ENCODE data around the gene SLC16A13.

SLC16A13 gene

DNA sequence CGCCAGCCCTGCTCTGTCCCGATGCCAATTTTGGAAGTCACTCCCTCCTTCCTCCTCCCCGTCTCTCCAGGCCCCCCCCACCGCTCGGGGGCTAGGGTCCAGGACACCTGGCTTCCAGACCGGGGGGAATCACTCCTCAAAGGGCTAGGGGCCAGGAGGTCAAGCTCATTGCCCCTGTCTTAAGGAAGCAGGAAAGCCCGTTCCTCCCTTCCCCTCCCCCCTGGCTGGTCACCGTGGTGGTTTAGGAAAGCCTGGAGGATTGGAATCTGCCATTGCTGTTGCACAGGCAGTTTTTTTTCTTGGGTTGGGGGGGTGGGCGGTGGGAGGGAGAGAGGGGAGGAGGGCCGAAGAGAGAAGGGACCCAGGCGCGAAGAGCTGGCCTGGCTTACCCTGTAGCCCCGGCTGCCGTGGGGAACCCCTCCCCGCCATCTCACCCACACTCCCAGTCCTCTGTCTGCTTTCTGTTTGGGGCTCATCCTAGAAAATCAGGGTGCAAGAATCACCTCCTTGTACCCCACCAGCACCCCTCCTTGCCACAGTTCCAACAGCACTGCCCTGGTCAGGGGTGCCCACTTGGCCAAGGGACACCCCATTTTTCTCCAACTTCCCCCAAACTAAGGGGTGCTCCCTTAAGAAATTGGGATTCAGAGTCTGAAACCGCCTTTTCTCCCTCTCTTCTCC, 15.8 kb upstream of the SLC16A13 start:
- Histone ChIP-seq H3K27ac (ENCODE audit: low read depth, low read length) (peak overlapping the region; percentile 37), H3K9ac (ENCODE audit: low read depth in 1 of 2, low read length in 2 of 2) (peak overlapping the region; percentile 15 to 57)

DNA sequence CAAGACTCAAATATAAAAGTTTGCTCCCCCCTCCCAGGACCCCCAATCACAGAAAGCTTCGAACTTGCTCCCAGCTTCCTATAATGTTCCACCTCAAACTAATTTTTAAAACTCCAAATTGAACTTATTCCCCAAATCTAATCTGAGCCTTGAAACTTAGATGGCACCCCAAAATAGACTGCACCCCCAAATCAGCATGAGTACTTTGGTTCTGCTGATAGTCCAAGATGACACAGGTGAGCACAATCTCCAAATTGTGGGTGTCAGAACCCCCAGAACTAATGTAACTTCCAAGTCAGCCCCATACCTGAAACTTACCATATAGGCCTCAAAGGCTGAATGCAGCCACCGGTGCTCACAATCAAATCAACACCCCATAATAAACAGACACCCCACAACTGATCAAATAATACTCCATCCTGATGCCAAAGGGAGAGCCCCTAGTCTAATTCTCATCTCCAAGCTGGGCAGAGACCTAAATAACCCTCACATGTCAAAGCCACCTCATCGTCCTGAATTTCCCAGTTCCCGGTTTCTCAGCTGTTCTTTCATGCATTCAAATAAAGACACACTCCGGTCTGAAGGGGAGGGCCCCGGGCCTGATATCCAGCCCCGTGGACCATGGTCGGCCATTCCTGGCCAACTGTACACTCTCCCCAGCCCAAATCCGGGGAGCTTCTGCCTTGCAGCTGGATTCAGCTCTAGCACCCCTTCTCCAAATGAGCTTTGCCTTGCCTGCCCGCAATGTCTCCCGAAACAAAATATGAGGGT, 14.7 kb upstream of the SLC16A13 start:
- H3K9me3 ChIP-seq (ENCODE audit: control insufficient read depth in 1 of 2, low read length in 2 of 2), result no peaks in the 10 kb centered on the region
- H3K36me3 ChIP-seq (ENCODE audit: control insufficient read depth in 1 of 2, insufficient read depth in 2 of 2, low read length in 2 of 2), result peaks cover 0 to 5% of the 10 kb centered on the region in 2 donors
- H3K27ac ChIP-seq (ENCODE audit: low read depth, low read length), result no peak overlapping the region
- H3K27me3 ChIP-seq (ENCODE audit: control insufficient read depth in 1 of 2, insufficient read depth in 2 of 2, low read length in 2 of 2), result no peaks in the 10 kb centered on the region
- H3K4me3 ChIP-seq (ENCODE audit: low read depth in 1 of 2, low read length in 2 of 2), result peak overlapping the region in 1 of 2 donors; percentile 50
- H3K4me1 ChIP-seq (ENCODE audit: control insufficient read depth in 1 of 2, insufficient read depth in 2 of 2, low read length in 2 of 2), result peaks cover 27 to 30% of the 10 kb centered on the region in 2 donors
- H3K9ac ChIP-seq (ENCODE audit: low read depth in 1 of 2, low read length in 2 of 2), result peak overlapping the region in 1 of 2 donors; percentile 69

More for the DNA sequence above, 15.8 kb upstream of the SLC16A13 start:
- no peaks in the 10 kb centered on the region for H3K27me3 ChIP-seq (ENCODE audit: control insufficient read depth in 1 of 2, insufficient read depth in 2 of 2, low read length in 2 of 2)
- H3K4me1 ChIP-seq (ENCODE audit: control insufficient read depth in 1 of 2, insufficient read depth in 2 of 2, low read length in 2 of 2), result peaks cover 36 to 38% of the 10 kb centered on the region in 2 donors
- peak overlapping the region; percentile 48 to 59 for H3K4me3 ChIP-seq (ENCODE audit: low read depth in 1 of 2, low read length in 2 of 2)
- no peaks in the 10 kb centered on the region for H3K9me3 ChIP-seq (ENCODE audit: control insufficient read depth in 1 of 2, low read length in 2 of 2)
- peaks cover 0 to 5% of the 10 kb centered on the region in 2 donors for H3K36me3 ChIP-seq (ENCODE audit: control insufficient read depth in 1 of 2, insufficient read depth in 2 of 2, low read length in 2 of 2)

DNA sequence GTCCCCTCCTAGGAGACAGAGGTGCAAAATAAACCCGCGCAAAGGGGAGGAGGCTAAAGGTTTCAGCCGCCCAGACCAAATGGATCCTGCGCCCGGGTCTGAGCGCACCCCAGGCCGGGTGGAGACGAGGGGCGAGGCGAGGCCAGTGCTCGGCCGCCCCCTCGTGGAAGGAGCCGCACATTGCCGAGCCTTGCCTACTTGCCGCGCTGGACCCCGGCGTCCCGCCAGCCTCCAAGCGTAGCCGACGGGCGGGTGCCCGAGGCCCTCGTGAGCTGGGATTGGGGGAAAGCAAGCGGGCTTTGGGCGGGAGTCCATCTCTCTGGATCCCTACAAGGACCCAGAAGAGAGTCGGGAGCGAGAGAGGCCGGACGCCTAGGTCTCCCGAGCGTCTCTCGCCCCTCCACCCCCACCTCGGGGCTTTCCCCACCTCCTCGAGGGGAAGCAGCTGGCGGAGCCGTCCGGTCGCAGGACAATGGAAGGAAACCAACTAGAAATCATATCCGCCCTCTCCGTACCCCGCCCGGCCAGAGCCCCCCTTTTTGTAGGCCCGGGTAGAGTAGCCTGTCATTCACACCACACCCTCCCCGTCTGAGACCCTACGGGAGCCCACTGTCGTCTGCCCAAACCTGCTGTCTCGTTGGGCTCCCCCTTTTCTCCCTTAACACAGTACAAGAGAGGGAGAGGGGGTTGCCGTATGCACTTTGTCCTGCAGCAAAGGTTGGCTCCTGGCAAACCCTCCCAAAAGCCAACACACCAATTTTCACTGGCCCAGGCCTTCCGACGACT, 13.6 kb upstream of the SLC16A13 start:
- Histone ChIP-seq H3K9me3 (ENCODE audit: control insufficient read depth in 1 of 2, low read length in 2 of 2) (no peaks in the 10 kb centered on the region), H3K27me3 (ENCODE audit: control insufficient read depth in 1 of 2, insufficient read depth in 2 of 2, low read length in 2 of 2) (no peaks in the 10 kb centered on the region), H3K36me3 (ENCODE audit: control insufficient read depth in 1 of 2, insufficient read depth in 2 of 2, low read length in 2 of 2) (peaks cover 0 to 5% of the 10 kb centered on the region in 2 donors), H3K4me3 (ENCODE audit: low read depth in 1 of 2, low read length in 2 of 2) (peak overlapping the region; percentile 49 to 50), H3K9ac (ENCODE audit: low read depth in 1 of 2, low read length in 2 of 2) (peak overlapping the region; percentile 49 to 69), H3K27ac (ENCODE audit: low read depth, low read length) (peak overlapping the region; percentile 61), H3K4me1 (ENCODE audit: control insufficient read depth in 1 of 2, insufficient read depth in 2 of 2, low read length in 2 of 2) (peaks cover 21 to 24% of the 10 kb centered on the region in 2 donors)

DNA sequence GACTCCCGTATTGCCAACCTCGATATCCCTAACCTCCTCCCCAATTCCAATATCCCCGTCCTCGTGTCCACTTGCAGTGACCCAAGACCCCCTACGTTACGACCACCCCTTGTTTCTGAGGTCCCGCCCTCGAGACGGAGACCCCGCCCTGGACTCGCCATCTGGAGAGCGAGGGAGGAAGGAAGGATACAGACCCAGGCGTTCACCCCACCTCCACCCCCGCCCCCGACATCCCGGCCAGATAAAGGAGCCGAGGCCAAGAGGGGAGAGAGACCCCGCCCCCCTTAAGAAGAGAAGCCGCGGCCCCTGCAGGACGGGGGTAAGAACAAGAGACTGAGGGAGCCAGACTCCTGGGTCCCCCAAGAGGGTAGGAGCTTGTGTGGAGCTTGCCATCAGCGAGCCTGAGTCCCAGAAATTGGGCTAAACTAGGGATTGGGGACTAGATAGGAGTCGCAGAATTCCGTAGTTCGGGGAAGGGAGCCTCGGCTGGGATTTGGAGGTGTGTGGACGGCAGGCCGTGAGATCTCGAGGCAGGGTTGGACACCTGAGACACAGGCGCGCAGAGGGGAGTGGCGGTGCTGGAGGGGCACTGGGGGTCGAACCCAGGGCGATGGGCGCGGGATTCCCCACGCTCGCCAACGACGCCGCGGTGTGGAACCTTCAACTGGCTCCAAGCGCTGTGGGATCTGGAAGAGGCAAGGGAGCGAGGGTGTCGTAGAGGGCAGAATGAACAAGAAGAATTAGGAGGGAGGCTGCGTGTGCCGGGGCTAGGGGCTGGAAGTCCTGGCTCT, 12.8 kb upstream of the SLC16A13 start, which contains the start of gene BCL6B:
BCL6B (plus strand) TSS at position 270 of the 791 bp plus-strand sequence. CDS start 622 bp downstream, outside the sequence.
- H3K27ac ChIP-seq (ENCODE audit: low read depth, low read length), result peak within 1 kb of the TSS; percentile 72
- H3K4me3 ChIP-seq (ENCODE audit: low read depth in 1 of 2, low read length in 2 of 2), result peak within 1 kb of the TSS; percentile 49 to 65
- H3K27me3 ChIP-seq (ENCODE audit: control insufficient read depth in 1 of 2, insufficient read depth in 2 of 2, low read length in 2 of 2), result no peaks in the 10 kb centered on the region
- no peaks in the 10 kb centered on the region for H3K9me3 ChIP-seq (ENCODE audit: control insufficient read depth in 1 of 2, low read length in 2 of 2)
- H3K36me3 ChIP-seq (ENCODE audit: control insufficient read depth in 1 of 2, insufficient read depth in 2 of 2, low read length in 2 of 2), result no peaks in the 10 kb centered on the region
- H3K4me1 ChIP-seq (ENCODE audit: control insufficient read depth in 1 of 2, insufficient read depth in 2 of 2, low read length in 2 of 2), result peaks cover 14 to 22% of the 10 kb centered on the region in 2 donors
- peak within 1 kb of the TSS; percentile 49 to 70 for H3K9ac ChIP-seq (ENCODE audit: low read depth in 1 of 2, low read length in 2 of 2)

DNA sequence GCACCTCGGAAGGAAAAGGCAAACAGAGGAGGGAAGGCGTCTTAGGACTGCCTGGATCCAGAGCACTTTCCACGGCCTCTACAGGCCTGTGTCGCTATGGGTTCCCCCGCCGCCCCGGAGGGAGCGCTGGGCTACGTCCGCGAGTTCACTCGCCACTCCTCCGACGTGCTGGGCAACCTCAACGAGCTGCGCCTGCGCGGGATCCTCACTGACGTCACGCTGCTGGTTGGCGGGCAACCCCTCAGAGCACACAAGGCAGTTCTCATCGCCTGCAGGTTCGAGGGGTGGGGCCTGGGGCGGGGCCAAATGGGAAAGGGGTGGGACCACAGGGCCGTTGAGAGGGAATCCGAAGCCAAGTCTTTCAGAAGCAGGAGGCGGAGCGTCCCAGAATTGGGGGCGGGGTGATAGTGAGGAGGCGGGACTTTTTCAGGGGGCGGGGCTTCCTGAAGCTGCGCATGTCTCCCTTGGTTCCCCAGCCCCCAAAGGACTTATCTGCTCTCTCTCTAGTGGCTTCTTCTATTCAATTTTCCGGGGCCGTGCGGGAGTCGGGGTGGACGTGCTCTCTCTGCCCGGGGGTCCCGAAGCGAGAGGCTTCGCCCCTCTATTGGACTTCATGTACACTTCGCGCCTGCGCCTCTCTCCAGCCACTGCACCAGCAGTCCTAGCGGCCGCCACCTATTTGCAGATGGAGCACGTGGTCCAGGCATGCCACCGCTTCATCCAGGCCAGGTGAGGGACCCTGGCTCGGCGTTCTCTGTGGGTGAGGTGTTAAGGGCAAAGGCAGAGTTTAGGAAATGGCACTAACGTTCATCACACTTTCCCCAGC, 12.0 kb upstream of the SLC16A13 start:
- H3K36me3 ChIP-seq (ENCODE audit: control insufficient read depth in 1 of 2, insufficient read depth in 2 of 2, low read length in 2 of 2), result no peaks in the 10 kb centered on the region
- peak overlapping the region; percentile 49 to 65 for H3K4me3 ChIP-seq (ENCODE audit: low read depth in 1 of 2, low read length in 2 of 2)
- H3K27me3 ChIP-seq (ENCODE audit: control insufficient read depth in 1 of 2, insufficient read depth in 2 of 2, low read length in 2 of 2), result no peaks in the 10 kb centered on the region
- peak overlapping the region; percentile 72 for H3K27ac ChIP-seq (ENCODE audit: low read depth, low read length)
- peak overlapping the region; percentile 49 to 70 for H3K9ac ChIP-seq (ENCODE audit: low read depth in 1 of 2, low read length in 2 of 2)
- H3K9me3 ChIP-seq (ENCODE audit: control insufficient read depth in 1 of 2, low read length in 2 of 2), result no peaks in the 10 kb centered on the region
- H3K4me1 ChIP-seq (ENCODE audit: control insufficient read depth in 1 of 2, insufficient read depth in 2 of 2, low read length in 2 of 2), result peaks cover 13 to 20% of the 10 kb centered on the region in 2 donors

DNA sequence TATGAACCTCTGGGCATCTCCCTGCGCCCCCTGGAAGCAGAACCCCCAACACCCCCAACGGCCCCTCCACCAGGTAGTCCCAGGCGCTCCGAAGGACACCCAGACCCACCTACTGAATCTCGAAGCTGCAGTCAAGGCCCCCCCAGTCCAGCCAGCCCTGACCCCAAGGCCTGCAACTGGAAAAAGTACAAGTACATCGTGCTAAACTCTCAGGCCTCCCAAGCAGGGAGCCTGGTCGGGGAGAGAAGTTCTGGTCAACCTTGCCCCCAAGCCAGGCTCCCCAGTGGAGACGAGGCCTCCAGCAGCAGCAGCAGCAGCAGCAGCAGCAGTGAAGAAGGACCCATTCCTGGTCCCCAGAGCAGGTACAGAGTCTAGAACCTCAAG, 11.4 kb upstream of the SLC16A13 start:
- no peaks in the 10 kb centered on the region for H3K36me3 ChIP-seq (ENCODE audit: control insufficient read depth in 1 of 2, insufficient read depth in 2 of 2, low read length in 2 of 2)
- no peaks in the 10 kb centered on the region for H3K27me3 ChIP-seq (ENCODE audit: control insufficient read depth in 1 of 2, insufficient read depth in 2 of 2, low read length in 2 of 2)
- H3K4me3 ChIP-seq (ENCODE audit: low read depth in 1 of 2, low read length in 2 of 2), result no peak overlapping the region
- H3K9ac ChIP-seq (ENCODE audit: low read depth in 1 of 2, low read length in 2 of 2), result no peak overlapping the region
- no peaks in the 10 kb centered on the region for H3K9me3 ChIP-seq (ENCODE audit: control insufficient read depth in 1 of 2, low read length in 2 of 2)
- H3K4me1 ChIP-seq (ENCODE audit: control insufficient read depth in 1 of 2, insufficient read depth in 2 of 2, low read length in 2 of 2), result peaks cover 13 to 20% of the 10 kb centered on the region in 2 donors
- no peak overlapping the region for H3K27ac ChIP-seq (ENCODE audit: low read depth, low read length)

DNA sequence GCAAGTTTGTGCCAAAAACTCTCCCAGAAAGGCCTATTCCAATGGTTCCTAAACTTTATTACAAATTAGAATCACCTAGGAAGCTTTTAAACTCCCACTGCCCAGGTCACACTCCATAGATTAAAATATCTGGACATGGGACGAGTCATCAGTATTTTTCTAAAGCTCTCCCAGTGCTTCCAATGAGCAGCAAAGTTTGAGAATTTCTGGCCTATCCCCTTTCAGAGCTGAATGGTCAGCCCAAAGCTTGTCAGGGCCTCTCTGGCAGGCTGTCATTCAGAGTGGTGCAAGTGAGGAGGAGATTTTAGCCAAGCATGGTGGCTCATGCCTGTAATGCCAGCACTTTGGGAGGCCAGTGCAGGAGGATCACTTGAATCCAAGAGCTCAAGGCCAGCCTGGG, 10.6 kb upstream of the SLC16A13 start:
- Histone ChIP-seq H3K4me3 (ENCODE audit: low read depth in 1 of 2, low read length in 2 of 2) (no peak overlapping the region), H3K9me3 (ENCODE audit: control insufficient read depth in 1 of 2, low read length in 2 of 2) (no peaks in the 10 kb centered on the region), H3K9ac (ENCODE audit: low read depth in 1 of 2, low read length in 2 of 2) (no peak overlapping the region), H3K36me3 (ENCODE audit: control insufficient read depth in 1 of 2, insufficient read depth in 2 of 2, low read length in 2 of 2) (no peaks in the 10 kb centered on the region), H3K27me3 (ENCODE audit: control insufficient read depth in 1 of 2, insufficient read depth in 2 of 2, low read length in 2 of 2) (no peaks in the 10 kb centered on the region), H3K27ac (ENCODE audit: low read depth, low read length) (no peak overlapping the region), H3K4me1 (ENCODE audit: control insufficient read depth in 1 of 2, insufficient read depth in 2 of 2, low read length in 2 of 2) (peaks cover 13 to 23% of the 10 kb centered on the region in 2 donors)

DNA sequence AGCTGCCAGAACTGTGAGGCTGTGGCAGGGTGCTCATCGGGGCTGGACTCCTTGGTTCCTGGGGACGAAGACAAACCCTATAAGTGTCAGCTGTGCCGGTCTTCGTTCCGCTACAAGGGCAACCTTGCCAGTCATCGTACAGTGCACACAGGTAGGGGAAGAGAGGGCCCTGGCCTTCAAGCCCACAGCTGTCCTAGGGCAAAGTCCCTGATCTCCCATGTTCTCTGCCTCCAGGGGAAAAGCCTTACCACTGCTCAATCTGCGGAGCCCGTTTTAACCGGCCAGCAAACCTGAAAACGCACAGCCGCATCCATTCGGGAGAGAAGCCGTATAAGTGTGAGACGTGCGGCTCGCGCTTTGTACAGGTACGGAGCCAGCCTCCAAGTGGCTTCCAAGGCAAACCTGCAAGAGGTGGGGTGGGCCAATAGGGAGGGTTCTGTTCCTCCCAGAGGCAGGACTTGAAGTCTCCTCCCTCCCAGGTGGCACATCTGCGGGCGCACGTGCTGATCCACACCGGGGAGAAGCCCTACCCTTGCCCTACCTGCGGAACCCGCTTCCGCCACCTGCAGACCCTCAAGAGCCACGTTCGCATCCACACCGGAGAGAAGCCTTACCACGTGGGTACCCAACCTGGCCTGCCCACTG, 9.2 kb upstream of the SLC16A13 start:
- Histone ChIP-seq H3K27me3 (ENCODE audit: control insufficient read depth in 1 of 2, insufficient read depth in 2 of 2, low read length in 2 of 2) (no peaks in the 10 kb centered on the region), H3K36me3 (ENCODE audit: control insufficient read depth in 1 of 2, insufficient read depth in 2 of 2, low read length in 2 of 2) (no peaks in the 10 kb centered on the region), H3K27ac (ENCODE audit: low read depth, low read length) (no peak overlapping the region), H3K9me3 (ENCODE audit: control insufficient read depth in 1 of 2, low read length in 2 of 2) (no peaks in the 10 kb centered on the region), H3K4me3 (ENCODE audit: low read depth in 1 of 2, low read length in 2 of 2) (no peak overlapping the region), H3K9ac (ENCODE audit: low read depth in 1 of 2, low read length in 2 of 2) (no peak overlapping the region), H3K4me1 (ENCODE audit: control insufficient read depth in 1 of 2, insufficient read depth in 2 of 2, low read length in 2 of 2) (peaks cover 11 to 20% of the 10 kb centered on the region in 2 donors)

Measured in duodenal mucosa (tissue), 2 donors.